T-helper 2 cell (primary cell): ENCODE data around the gene ZBTB39.
"Not testable (repeated sequence)": the region's sequence is repeated elsewhere in the genome, so short reads cannot be mapped to it uniquely, and the experiment has no call there.

ENCODE experiments used
- DNase-seq, 5 experiments: peaks; one replicate each; pipeline versions ENCODE4 v3.0.0 to v3.0.0-alpha.2; 2012 to 2022

Gene ZBTB39

GRCh38 chr12:56998981-56999380 is 7.4 kb downstream of the ZBTB39 start:
- DNase-seq, result peak in 2 of 5 experiments; percentile 23 to 79

- no peak for DNase-seq
These were observed 8.0 kb downstream of the ZBTB39 start for GRCh38 chr12:56998316-56998715.

- DNase-seq, result no peak
These were observed 9.4 kb downstream of the ZBTB39 start for GRCh38 chr12:56996793-56997545.

- no peak for DNase-seq
These were observed 10.3 kb downstream of the ZBTB39 start for GRCh38 chr12:56995930-56996496.

GRCh38 chr12:56995201-56995929 is 11.0 kb downstream of the ZBTB39 start:
- DNase-seq, result no peak

- no peak for DNase-seq
These were observed 12.1 kb downstream of the ZBTB39 start for GRCh38 chr12:56994231-56994746.

GRCh38 chr12:56993346-56993745 is 13.0 kb downstream of the ZBTB39 start:
- DNase-seq, result no peak

GRCh38 chr12:56991319-56992246 is 14.8 kb downstream of the ZBTB39 start:
- no peak for DNase-seq

GRCh38 chr12:56990648-56991318 is 15.6 kb downstream of the ZBTB39 start:
- no peak for DNase-seq

GRCh38 chr12:56989861-56990610 is 16.3 kb downstream of the ZBTB39 start:
- no peak for DNase-seq

- DNase-seq, result no peak
These were observed 18.1 kb downstream of the ZBTB39 start for GRCh38 chr12:56988207-56988739.

GRCh38 chr12:56987551-56988053 is 18.7 kb downstream of the ZBTB39 start:
- peak; percentile 42 to 68 (median 63) for DNase-seq

GRCh38 chr12:56987011-56987410 is 19.3 kb downstream of the ZBTB39 start:
- no peak for DNase-seq

- not testable (repeated sequence) for DNase-seq
These were observed 20.6 kb downstream of the ZBTB39 start for GRCh38 chr12:56985714-56986113.

- no peak for DNase-seq
These were observed 23.0 kb downstream of the ZBTB39 start for GRCh38 chr12:56983386-56983785.

- DNase-seq, result not testable (repeated sequence)
These were observed 23.6 kb downstream of the ZBTB39 start for GRCh38 chr12:56982578-56983236.

- no peak for DNase-seq
These were observed 25.3 kb downstream of the ZBTB39 start for GRCh38 chr12:56980941-56981530.

- no peak for DNase-seq
These were observed 26.1 kb downstream of the ZBTB39 start for GRCh38 chr12:56980268-56980667.

GRCh38 chr12:56979628-56980027 is 26.7 kb downstream of the ZBTB39 start:
- no peak for DNase-seq
